ENCODE measurements around the gene CEMP1.

GRCh38 chr16:2532494-2533141 lies 1.4 kb upstream of the CEMP1 start:
- TF ChIP-seq CTCF (conservative IDR thresholded peaks at IDR 0.05; ENCODE audit: low read depth, low read length) (no peak), EZH2 (IDR thresholded peaks at IDR 0.05; ENCODE audit: borderline replicate concordance, low read depth, low read length, poor library complexity, severe bottlenecking) (no peak)
